DND-41 (cell line): ENCODE measurements around the gene XK.

Experiments used
- EZH2 ChIP-seq: IDR thresholded peaks from 3 replicates; pipeline ENCODE4 v1.6.1; 2012; ENCODE audit warnings: borderline replicate concordance, low read depth, mild to moderate bottlenecking, moderate library complexity, low read length, inconsistent platforms; ENCODE audit not compliant: severe bottlenecking
- TF ChIP-seq, protein P1 (sequence below): IDR thresholded peaks from 2 replicates; pipeline ENCODE4 v1.5.1; 2012; ENCODE audit warnings: borderline replicate concordance, low read length, moderate library complexity, mild to moderate bottlenecking; ENCODE audit not compliant: poor library complexity, severe bottlenecking; ENCODE audit errors: extremely low read depth

DNA sequence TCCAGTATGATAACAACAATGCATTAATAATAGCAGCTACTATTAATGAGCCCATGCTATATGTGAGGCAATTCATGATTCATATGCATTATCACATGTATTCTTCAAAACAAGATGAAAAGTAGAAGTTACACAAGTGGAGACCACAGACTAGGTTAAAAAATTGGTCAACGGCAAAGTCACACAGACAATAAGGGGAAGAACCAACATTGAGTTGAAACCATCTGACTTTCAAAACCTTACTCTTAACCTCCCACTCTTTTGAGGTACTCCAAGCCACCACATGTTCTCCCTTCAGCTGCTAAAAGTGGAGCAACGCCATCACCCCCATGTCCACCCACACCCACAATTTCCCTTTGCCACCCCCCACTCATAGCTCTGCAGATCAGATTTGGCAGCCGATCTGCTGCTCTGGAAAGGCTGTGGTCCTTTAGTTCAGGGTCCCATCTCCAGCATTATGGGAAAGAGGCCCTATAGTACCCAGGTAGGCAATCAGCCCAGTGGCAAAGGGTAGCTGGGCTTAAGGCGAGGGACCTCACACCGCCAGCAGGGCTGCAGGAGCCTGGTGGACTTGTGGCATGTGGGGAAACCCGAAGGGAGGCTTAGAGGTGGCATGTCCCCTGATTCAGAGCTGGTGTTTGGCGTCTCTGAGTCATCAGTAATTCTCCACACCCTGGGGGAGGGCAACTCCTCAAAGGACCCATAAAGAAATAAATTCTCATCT is 60.8 kb downstream of the XK start:
- TF ChIP-seq, protein P1, sequence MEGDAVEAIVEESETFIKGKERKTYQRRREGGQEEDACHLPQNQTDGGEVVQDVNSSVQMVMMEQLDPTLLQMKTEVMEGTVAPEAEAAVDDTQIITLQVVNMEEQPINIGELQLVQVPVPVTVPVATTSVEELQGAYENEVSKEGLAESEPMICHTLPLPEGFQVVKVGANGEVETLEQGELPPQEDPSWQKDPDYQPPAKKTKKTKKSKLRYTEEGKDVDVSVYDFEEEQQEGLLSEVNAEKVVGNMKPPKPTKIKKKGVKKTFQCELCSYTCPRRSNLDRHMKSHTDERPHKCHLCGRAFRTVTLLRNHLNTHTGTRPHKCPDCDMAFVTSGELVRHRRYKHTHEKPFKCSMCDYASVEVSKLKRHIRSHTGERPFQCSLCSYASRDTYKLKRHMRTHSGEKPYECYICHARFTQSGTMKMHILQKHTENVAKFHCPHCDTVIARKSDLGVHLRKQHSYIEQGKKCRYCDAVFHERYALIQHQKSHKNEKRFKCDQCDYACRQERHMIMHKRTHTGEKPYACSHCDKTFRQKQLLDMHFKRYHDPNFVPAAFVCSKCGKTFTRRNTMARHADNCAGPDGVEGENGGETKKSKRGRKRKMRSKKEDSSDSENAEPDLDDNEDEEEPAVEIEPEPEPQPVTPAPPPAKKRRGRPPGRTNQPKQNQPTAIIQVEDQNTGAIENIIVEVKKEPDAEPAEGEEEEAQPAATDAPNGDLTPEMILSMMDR = no peak
- no peak for TF ChIP-seq EZH2
